ENCODE results near the gene SULT2A1.

DNA sequence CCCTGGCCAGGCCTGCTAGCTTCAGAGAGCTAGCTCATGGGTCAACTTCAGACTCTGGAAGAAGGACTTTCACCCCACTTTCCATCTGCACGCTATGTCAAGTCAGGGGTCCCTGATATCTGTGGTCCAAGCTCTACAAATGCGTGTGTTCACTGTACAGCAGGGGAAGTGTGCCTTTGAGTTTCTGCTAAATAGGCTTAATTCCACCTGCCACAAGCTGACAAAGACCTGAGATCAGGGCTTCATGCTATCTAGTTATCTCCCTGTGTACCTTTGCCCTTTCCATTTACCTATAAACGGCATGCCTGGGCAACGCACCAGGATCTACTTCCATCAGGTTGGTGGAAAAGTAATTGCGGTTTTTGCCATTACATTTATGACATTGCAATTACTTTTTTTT, 10.7 kb upstream of the SULT2A1 start:
- TF ChIP-seq, protein P1, sequence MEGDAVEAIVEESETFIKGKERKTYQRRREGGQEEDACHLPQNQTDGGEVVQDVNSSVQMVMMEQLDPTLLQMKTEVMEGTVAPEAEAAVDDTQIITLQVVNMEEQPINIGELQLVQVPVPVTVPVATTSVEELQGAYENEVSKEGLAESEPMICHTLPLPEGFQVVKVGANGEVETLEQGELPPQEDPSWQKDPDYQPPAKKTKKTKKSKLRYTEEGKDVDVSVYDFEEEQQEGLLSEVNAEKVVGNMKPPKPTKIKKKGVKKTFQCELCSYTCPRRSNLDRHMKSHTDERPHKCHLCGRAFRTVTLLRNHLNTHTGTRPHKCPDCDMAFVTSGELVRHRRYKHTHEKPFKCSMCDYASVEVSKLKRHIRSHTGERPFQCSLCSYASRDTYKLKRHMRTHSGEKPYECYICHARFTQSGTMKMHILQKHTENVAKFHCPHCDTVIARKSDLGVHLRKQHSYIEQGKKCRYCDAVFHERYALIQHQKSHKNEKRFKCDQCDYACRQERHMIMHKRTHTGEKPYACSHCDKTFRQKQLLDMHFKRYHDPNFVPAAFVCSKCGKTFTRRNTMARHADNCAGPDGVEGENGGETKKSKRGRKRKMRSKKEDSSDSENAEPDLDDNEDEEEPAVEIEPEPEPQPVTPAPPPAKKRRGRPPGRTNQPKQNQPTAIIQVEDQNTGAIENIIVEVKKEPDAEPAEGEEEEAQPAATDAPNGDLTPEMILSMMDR (conservative IDR thresholded peaks at IDR 0.05; ENCODE audit: low read length), result no peak
- no peak for TF ChIP-seq EZH2phosphoT487 (IDR thresholded peaks at IDR 0.05; ENCODE audit: borderline replicate concordance, low read depth, low read length)
